Endometrial microvascular endothelial cells (primary cell): ENCODE measurements around the gene PITPNC1. TPM values are rescaled to one million over a fixed set of nuclear protein-coding genes. Genes with fewer than 3 reads are reported as not detected.
"Not testable (repeated sequence)": the region's sequence is repeated elsewhere in the genome, so short reads cannot be mapped to it uniquely, and the experiment has no call there.

ENCODE experiments used
- in situ Hi-C: cut with HindIII; loops from 2 replicates; pipeline ENCODE4 v1.10.0; 2017; ENCODE audit warnings: low sequenced_read_pairs, low pct_unique_long_range_greater_than_20kb; ENCODE audit errors: inconsistent ontology term
- total RNA-seq: library from RNA; depleted of rRNA; stranded (reverse); fragments of >200 nt; gene quantifications from one replicate; pipeline ENCODE4 v1.2.3, GENCODE V29; 2015; ENCODE audit errors: inconsistent ontology term

Gene PITPNC1
- total RNA-seq, 1 donor from 2014 or later = 7.1 TPM

- in situ Hi-C loops = no loop called here
Measured at GRCh38 chr17:67577429-67578141, 200.5 kb downstream of the PITPNC1 start.

- in situ Hi-C loops = no loop called here
Measured at GRCh38 chr17:67578142-67578457, 201.0 kb downstream of the PITPNC1 start.

- in situ Hi-C loops = not testable (repeated sequence)
Measured at GRCh38 chr17:67578679-67579405, 201.8 kb downstream of the PITPNC1 start.

- in situ Hi-C loops = no loop called here
Measured at GRCh38 chr17:67582673-67583081, 205.6 kb downstream of the PITPNC1 start.

GRCh38 chr17:67585077-67585602, 208.1 kb downstream of the PITPNC1 start:
- in situ Hi-C loops = no loop called here

GRCh38 chr17:67588326-67588725, 211.2 kb downstream of the PITPNC1 start:
- in situ Hi-C loops = no loop called here

- in situ Hi-C loops = no loop called here
Measured at GRCh38 chr17:67594115-67594880, 217.2 kb downstream of the PITPNC1 start.

- in situ Hi-C loops = no loop called here
Measured at GRCh38 chr17:67600408-67600807, 223.3 kb downstream of the PITPNC1 start.

GRCh38 chr17:67601897-67602296, 224.8 kb downstream of the PITPNC1 start:
- in situ Hi-C loops = no loop called here

- in situ Hi-C loops = no loop called here
Measured at GRCh38 chr17:67602444-67602843, 225.4 kb downstream of the PITPNC1 start.

- in situ Hi-C loops = no loop called here
Measured at GRCh38 chr17:67602974-67603373, 225.9 kb downstream of the PITPNC1 start.

GRCh38 chr17:67605256-67605912, 228.3 kb downstream of the PITPNC1 start:
- in situ Hi-C loops = no loop called here

- in situ Hi-C loops = no loop called here
Measured at GRCh38 chr17:67606471-67606870, 229.4 kb downstream of the PITPNC1 start.

GRCh38 chr17:67606896-67607604, 230.0 kb downstream of the PITPNC1 start:
- in situ Hi-C loops = no loop called here

- in situ Hi-C loops = no loop called here
Measured at GRCh38 chr17:67610061-67610460, 233.0 kb downstream of the PITPNC1 start.

- in situ Hi-C loops = no loop called here
Measured at GRCh38 chr17:67613961-67614360, 236.9 kb downstream of the PITPNC1 start.

- in situ Hi-C loops = no loop called here
Measured at GRCh38 chr17:67615011-67615561, 238.0 kb downstream of the PITPNC1 start.

GRCh38 chr17:67615736-67616135, 238.7 kb downstream of the PITPNC1 start:
- in situ Hi-C loops = no loop called here
